ENCODE results near the gene TRMT44. TPM values are rescaled to one million over a fixed set of nuclear protein-coding genes. Genes with fewer than 3 reads are reported as not detected.

The TRMT44 gene
- total RNA-seq, 4 donors from 2014 or later = 9.1 to 37.1 (median 22.5) TPM

- no peak for TF ChIP-seq CTCF (IDR thresholded peaks at IDR 0.05; ENCODE audit: low read depth)
Measured at GRCh38 chr4:8477095-8477635, 36.6 kb downstream of the TRMT44 start.

DNA sequence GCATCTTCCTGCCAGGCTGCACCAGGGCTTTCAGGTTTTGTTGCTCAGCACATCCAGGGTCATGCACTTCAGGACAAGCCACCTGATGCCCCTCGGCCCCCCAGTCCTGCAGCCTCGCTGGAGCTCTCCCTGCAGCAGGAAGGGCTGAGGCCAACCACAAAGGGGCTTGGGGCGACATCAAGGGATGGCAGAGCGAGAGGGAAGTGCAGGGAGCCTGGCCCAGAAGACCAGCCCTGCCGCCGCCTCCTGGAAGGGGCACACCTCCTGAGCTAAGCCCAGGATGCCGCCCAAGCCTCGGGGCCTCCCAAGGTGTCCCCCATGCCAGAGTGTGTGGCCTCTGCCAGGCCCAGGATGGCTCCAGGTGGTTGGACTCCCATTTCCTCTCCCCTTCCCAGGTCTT is 37.1 kb downstream of the TRMT44 start:
- TF ChIP-seq CTCF (IDR thresholded peaks at IDR 0.05; ENCODE audit: low read depth) = no peak

DNA sequence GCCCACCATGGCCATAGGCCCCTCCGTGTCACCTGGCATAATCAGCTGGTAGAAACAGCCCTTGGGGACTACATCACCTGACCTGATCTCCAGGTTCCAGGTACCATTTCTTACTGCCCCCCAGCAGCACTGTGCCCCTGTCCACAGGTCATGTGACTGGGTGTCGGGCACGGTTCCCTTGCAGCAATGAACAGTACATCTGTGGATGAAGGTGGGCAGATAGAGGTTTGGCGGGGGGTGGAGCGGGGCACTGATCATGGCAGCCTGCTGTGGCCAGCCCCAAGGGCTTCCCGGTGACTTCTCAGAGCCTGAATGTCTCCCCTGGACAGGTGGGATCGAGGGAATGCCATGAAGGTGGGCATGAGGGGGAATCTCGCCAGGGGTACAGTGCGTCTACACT is 37.8 kb downstream of the TRMT44 start:
- TF ChIP-seq CTCF (IDR thresholded peaks at IDR 0.05; ENCODE audit: low read depth) = no peak

DNA sequence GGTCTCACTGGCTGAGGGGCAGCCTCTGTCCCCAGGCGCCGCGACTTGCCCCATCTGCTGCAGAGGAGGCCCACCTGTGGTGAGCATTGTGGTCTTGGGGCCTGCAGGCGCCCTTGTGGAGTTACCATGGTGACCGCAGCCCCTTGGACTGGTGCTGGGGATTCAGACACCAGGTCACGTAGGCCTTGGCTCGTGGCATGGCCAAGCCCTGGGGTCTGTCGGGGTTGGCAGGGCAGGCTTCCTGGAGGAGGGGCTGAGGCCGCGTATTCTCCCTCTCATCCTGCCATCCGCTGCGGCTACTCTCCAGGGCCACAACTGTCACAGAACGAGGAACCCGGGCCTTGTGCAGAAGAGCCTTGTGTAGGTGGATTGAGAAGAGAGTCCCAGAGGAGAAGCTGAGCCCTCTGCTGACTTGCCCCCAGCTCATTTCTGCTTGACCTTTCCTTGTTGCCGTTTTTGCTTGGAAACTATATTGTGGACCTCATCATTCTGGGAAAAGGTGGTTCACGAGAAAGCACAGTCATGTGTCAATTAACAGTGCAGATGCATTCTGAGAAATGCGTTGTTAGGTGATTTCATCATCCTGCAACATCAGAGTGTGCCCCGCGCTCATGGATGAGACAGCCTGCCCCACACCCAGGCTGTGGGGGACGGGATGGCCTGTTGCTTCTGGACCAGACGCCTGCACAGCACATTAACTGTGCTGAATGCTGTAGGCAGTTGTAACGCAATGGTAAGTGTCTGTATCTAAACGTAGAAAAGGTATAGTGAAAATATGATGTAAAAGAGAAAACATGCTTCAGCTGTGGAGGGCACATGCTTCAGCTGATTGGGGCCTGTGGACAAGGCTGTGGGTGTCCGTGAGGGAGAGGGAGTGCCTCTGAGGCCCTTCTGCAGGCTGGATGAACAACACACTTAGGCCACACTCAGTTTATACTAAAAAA is 38.5 kb downstream of the TRMT44 start:
- no peak for TF ChIP-seq CTCF (IDR thresholded peaks at IDR 0.05; ENCODE audit: low read depth)

DNA sequence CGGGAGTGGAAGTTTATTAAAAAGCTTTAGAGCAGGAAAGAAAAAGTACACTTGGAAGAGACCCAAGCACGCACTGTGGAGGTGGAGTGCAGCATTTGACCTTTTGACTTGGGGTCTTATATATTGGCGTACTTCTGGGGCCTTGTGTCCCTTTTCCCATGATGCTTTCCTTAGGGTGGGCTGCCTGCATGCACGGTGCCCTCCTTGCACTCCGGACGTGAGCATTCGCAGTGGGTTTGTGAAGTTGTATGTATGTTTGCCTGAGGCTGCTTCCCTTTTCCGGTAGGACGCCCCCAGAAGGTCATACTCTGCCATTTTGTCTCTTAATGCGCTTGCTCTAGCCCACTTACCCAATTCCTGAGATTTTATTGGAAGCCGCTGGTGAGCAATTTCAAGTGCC is 39.6 kb downstream of the TRMT44 start:
- TF ChIP-seq CTCF (IDR thresholded peaks at IDR 0.05; ENCODE audit: low read depth) = no peak

DNA sequence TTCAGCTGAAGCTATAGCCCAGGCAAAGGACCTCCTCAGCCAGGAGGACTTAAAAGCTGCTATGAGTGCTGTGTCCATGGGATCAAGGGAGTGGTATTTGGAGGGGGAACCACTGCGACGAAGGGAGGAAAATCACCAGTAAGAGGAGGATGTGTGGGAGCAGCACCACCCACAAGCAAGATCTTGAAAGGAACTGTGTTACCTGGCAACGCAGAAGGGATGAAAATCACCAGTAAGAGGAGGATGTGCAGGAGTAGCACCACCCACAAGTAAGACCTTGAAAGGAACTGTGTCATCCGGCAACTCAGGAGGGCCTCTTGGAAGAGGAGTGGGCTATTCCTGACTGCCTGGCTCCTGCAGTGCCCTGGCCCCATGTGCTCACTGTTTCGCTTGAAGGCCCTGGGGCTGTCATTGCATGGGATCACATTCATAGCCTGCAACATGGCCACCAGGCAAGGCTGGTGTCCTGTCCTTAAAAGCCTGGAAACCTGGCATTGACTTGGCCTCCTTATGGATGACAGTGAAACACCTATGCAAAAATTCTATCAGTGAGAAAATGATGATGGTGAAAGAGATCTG is 48.3 kb downstream of the TRMT44 start:
- TF ChIP-seq CTCF (IDR thresholded peaks at IDR 0.05; ENCODE audit: low read depth) = no peak

DNA sequence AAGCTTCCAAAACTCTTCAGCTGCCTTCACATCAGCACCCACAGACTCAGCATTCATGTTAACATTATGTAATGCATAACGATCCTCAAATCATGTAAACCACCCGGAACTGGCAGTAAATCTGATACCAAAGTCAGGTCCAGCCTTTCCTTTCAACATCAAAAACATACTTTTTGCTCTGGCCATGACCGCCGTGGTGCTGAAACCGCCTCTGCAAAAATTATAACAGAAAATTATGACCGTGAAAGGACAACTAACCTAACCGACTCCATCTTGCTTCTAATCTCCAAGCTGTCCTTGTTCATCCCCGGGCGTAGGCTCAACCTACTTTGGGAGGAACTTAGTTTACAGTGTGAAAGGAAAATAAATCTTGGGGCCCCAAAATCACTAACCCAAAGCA is 51.6 kb downstream of the TRMT44 start:
- TF ChIP-seq CTCF (IDR thresholded peaks at IDR 0.05; ENCODE audit: low read depth) = no peak
